Fibroblast of lung (primary cell): ENCODE results near the gene MCF2L2.

Experiments used
- CTCF ChIP-seq, 2 donors: IDR thresholded peaks in 1 of 2; conservative IDR thresholded peaks in 1 of 2; 1 replicate in 1 of 2; 2 replicates in 1 of 2; pipeline ENCODE4 v1.5.1; 2011 to 2012; ENCODE audit warnings: low read length in 2 of 2, control low read depth in 1 of 2, inconsistent platforms in 1 of 2, low read depth in 1 of 2, mild to moderate bottlenecking in 1 of 2
- EZH2 ChIP-seq: IDR thresholded peaks from 2 replicates; pipeline ENCODE4 v1.5.1; 2012; ENCODE audit warnings: low read length, control low read depth, mild to moderate bottlenecking; ENCODE audit errors: missing control alignments

GRCh38 chr3:183244981-183245476, 183.4 kb downstream of the MCF2L2 start:
- no peak for TF ChIP-seq CTCF (conservative IDR thresholded peaks at IDR 0.05 in 1 of 2, IDR thresholded peaks at IDR 0.05 in 1 of 2; ENCODE audit: low read depth in 1 of 2, low read length in 2 of 2)
- no peak for TF ChIP-seq EZH2
